Ovary (tissue), 9 donors: ENCODE measurements around the gene KCNJ10. TPM values are rescaled to one million over a fixed set of nuclear protein-coding genes. Genes with fewer than 3 reads are reported as not detected.
"Not testable (repeated sequence)": the region's sequence is repeated elsewhere in the genome, so short reads cannot be mapped to it uniquely, and the experiment has no call there.

Source experiments
- DNase-seq, 5 donors: peaks; one replicate each; pipeline ENCODE4 v3.0.0-alpha.2; 2019 to 2020
- H3K27ac ChIP-seq, 2 donors: fragments of 200-600 bp; one replicate each; pipeline versions ENCODE4 v1.5.1 to v1.8.0; 2019 to 2022
- H3K27me3 ChIP-seq: fragments of 200-600 bp; one replicate; pipeline ENCODE4 v1.8.0; 2022
- H3K36me3 ChIP-seq: fragments of 200-600 bp; sonication (generic); one replicate; pipeline ENCODE4 v1.5.1; 2019
- H3K4me1 ChIP-seq: one replicate; pipeline ENCODE4 v1.8.1; 2013; ENCODE audit warnings: mild to moderate bottlenecking, moderate library complexity; ENCODE audit not compliant: insufficient read depth
- H3K4me3 ChIP-seq: fragments of 200-600 bp; sonication (generic); one replicate; pipeline ENCODE4 v1.5.1; 2017
- H3K9me3 ChIP-seq, 2 donors: fragments of 200-600 bp in 1 of 2; sonication (generic) in 1 of 2; one replicate each; pipeline versions ENCODE4 v1.5.1 to v1.8.1; 2013 to 2019; ENCODE audit warnings: mild to moderate bottlenecking in 1 of 2, moderate library complexity in 1 of 2
- EP300 ChIP-seq: sonication (generic); formaldehyde crosslinking; IDR thresholded peaks from one replicate; pipeline ENCODE4 v1.6.1; 2017; ENCODE audit warnings: antibody characterized with exemption
- POLR2A ChIP-seq: fragments of 450-650 bp; IDR thresholded peaks from one replicate; pipeline ENCODE4 v1.6.1; 2017; ENCODE audit warnings: antibody characterized with exemption, mild to moderate bottlenecking, moderate library complexity
- WGBS, 3 donors: extraction: QIAGEN DNeasy Blood & Tissue Kit in 1 of 3; methylation state at CpG; one replicate each; pipeline versions ENCODE4 v1.1.5 to v1.1.7; 2013 to 2017; 5-methylcytosine and 5-hydroxymethylcytosine counted together
- intact Hi-C, 4 donors: fragments of 100-400 bp; cut with DNase I; formaldehyde crosslinking; loops; one replicate each; pipeline versions ENCODE4 v1.11.0 to v1.15.1; 2022 to 2023
- polyA plus RNA-seq, 2 donors: library from polyadenylated mRNA; stranded (reverse); fragments of 200-250 nt in 1 of 2; fragments of 350-450 nt in 1 of 2; fragmentation: Illumina TruSeq in 1 of 2; extraction: RNeasy Lipid Tissue Mini Kit (QIAGEN cat#74804) in 1 of 2; gene quantifications; one replicate each; pipeline ENCODE4 v1.2.3, GENCODE V29; 2013 to 2014
- total RNA-seq, 7 donors: library from RNA; depleted of rRNA in 2 of 7; stranded (reverse); fragments of >200 nt in 2 of 7; fragmentation: NEBNext Ultra II Directional in 3 of 7; extraction: Animal tissue kit (Norgen Biotek cat#: 25700) in 3 of 7; gene quantifications; one replicate each; pipeline versions ENCODE4 v1.1.0 to v1.2.4, GENCODE V29; 2016 to 2023
- TF ChIP-seq, protein P1 (sequence below), 3 donors: fragments of 450-650 bp in 2 of 3; fragments of 200-600 bp in 1 of 3; IDR thresholded peaks; one replicate each; pipeline versions ENCODE4 v1.5.1 to v1.8.0; 2016 to 2022; ENCODE audit warnings: antibody characterized with exemption in 3 of 3, mild to moderate bottlenecking in 1 of 3
- donor health status: DM: no; HTN: no; CAD: no; lungs with moderate emphysema.
- donor health status: DM: no; HTN: no; CAD: no.
- donor health status: Bipolar disorder and iron deficiency.
- donor health status: DM: yes; HTN: yes; CAD: no.
- donor health status: DM: no; HTN: no; CAD: no.
- donor health status: DM: yes; HTN: yes; CAD: no.

KCNJ10 gene
- total and polyA plus RNA-seq, 9 donors: 0.02 to 0.28 (median 0.17) TPM; not detected in 5

DNA sequence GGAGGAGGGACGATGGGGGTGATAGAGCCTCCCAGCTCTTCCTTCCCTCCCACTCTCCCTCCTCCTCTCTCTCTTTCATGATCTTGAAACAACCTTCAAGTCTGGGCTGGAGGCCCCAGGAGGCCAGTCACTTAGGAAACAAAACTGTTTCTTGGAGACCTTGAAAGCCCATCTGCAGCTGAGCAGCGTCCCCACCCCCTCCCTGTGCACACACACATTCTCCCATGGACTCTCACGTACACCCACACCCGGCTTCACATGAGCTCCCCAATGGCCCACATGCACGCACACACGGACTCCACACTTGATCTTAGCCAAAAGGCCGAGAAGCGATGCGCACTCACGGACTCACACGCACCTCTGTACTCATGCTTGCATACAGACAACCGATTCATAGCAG is 42.4 kb upstream of the KCNJ10 start:
- intact Hi-C loops: loop anchor here in 1 of 4 donors (10.0 kb wide), 1 partner anchor 82 kb away; the partner anchor contains the start of gene CASQ1
- H3K27me3 ChIP-seq: no peaks in the 10 kb centered on the region
- peak overlapping the region in 1 of 2 donors; percentile 55 for H3K27ac ChIP-seq
- no peak overlapping the region for H3K4me3 ChIP-seq
- TF ChIP-seq, protein P1, sequence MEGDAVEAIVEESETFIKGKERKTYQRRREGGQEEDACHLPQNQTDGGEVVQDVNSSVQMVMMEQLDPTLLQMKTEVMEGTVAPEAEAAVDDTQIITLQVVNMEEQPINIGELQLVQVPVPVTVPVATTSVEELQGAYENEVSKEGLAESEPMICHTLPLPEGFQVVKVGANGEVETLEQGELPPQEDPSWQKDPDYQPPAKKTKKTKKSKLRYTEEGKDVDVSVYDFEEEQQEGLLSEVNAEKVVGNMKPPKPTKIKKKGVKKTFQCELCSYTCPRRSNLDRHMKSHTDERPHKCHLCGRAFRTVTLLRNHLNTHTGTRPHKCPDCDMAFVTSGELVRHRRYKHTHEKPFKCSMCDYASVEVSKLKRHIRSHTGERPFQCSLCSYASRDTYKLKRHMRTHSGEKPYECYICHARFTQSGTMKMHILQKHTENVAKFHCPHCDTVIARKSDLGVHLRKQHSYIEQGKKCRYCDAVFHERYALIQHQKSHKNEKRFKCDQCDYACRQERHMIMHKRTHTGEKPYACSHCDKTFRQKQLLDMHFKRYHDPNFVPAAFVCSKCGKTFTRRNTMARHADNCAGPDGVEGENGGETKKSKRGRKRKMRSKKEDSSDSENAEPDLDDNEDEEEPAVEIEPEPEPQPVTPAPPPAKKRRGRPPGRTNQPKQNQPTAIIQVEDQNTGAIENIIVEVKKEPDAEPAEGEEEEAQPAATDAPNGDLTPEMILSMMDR (IDR thresholded peaks at IDR 0.05): no peak
- TF ChIP-seq POLR2A (no peak), EP300 (no peak)
- 39 to 55% (median 47%) methylated on average over 12 of the region's 12 CpGs for WGBS, 3 donors
- H3K9me3 ChIP-seq: no peaks in the 10 kb centered on the region
- peaks cover 20% of the 10 kb centered on the region for H3K4me1 ChIP-seq
- peak; percentile 42 to 77 (median 48) for DNase-seq
- H3K36me3 ChIP-seq: no peaks in the 10 kb centered on the region

DNA sequence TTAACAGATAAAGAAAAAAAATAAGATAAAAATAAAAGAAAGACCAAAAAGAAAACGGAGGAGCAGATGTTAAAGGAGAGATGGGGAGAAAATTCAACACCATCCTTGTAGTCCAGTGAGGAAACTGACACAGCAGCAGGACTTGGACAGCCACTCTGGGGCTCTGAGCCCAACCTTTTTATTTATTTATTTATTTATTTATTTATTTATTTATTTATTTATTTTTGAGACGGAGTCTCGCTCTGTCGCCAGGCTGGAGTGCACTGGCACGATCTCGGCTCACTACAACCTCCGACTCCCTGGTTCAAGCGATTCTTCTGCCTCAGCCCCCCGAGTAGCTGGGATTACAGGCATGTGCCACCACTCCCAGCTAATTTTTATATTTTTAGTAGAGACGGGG is 41.5 kb upstream of the KCNJ10 start:
- H3K4me3 ChIP-seq, H3K9me3 ChIP-seq, DNase-seq, H3K27me3 ChIP-seq, H3K36me3 ChIP-seq: not testable (repeated sequence)
- Histone ChIP-seq H3K4me1 (peaks cover 17% of the 10 kb centered on the region), H3K27ac (peak overlapping the region in 1 of 2 donors; percentile 55)
- WGBS, 3 donors: 87 to 90% (median 88%) methylated on average over 10 of the region's 10 CpGs
- intact Hi-C loops: loop anchor here in 1 of 4 donors (10.0 kb wide), 1 partner anchor 83 kb away; the partner anchor contains the start of gene CASQ1

DNA sequence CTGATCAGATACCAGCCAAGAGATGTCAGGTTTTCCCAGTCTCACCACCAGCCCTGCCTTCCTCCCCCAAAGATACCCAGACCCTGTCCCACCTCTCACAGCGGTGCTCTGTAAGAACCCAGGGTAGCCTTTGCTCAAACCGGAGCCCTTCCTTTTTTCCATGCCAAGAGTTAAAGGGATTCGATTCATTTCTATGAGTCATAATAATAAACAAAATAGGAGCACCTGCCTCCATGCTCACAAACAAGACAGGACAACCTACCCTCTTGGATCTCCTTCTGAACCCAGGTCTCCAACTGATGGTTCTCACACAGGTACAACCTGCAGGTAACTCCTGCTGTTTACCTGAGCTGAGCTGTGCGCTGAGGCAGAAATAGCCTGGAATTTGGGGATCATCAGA is 39.7 kb upstream of the KCNJ10 start:
- Histone ChIP-seq H3K27me3 (no peaks in the 10 kb centered on the region), H3K4me1 (peaks cover 15% of the 10 kb centered on the region), H3K27ac (no peak overlapping the region), H3K9me3 (no peaks in the 10 kb centered on the region), H3K4me3 (no peak overlapping the region), H3K36me3 (no peaks in the 10 kb centered on the region)
- WGBS, 3 donors: 29 to 38% (median 34%) methylated on average over 4 of the region's 4 CpGs
- DNase-seq: no peak
- TF ChIP-seq, protein P1 (IDR thresholded peaks at IDR 0.05): no peak
- TF ChIP-seq POLR2A (no peak), EP300 (no peak)
- intact Hi-C loops: loop anchor here in 3 of 4 donors (5.0 to 10.0 kb wide), 3 partner anchors 78 to 145 kb away; partner anchors contain the start of gene CASQ1 (in 2 of the 3)

DNA sequence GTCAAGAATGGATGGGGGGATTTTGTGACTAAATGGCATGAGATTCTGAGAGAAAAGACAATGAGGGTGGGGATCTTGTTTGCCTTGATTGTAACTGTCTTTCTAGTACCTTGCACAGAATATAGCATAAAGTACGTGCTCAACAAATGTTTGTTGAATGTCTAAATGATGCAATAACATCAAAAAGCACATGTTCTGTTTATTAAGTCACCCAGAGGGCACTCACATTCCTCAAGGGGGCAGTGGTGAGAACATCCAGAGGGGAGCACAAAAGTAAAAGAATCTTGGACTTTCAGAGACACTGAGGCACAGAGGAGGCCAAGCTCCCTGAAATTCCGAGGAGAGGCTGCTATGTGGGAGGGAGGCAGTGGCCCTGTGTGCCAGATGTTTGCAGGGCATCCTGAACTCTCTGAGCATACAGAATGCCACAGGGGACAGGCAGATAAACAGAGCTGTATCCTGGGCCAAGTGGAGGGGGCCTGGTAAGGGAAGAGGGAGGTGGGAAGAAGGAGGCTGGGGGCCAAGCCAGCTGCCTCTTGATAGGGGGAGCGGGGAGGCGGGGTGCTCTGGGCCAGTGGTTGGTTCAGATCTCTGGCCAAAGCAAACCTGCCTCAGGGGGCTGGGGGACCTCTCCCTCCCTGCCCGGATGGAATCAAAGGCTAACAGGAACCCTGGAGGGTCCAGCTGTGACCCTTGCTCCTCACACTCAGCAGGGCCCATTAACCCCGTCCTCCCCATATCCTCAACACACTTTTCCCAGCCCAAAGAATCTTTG is 39.1 kb upstream of the KCNJ10 start:
- Histone ChIP-seq H3K4me1 (peaks cover 16% of the 10 kb centered on the region), H3K4me3 (no peak overlapping the region), H3K9me3 (no peaks in the 10 kb centered on the region), H3K36me3 (no peaks in the 10 kb centered on the region), H3K27ac (no peak overlapping the region), H3K27me3 (no peaks in the 10 kb centered on the region)
- DNase-seq: peak in 2 of 5 donors; percentile 50 to 77
- WGBS, 3 donors: 12 to 18% (median 15%) methylated on average over 6 of the region's 6 CpGs
- TF ChIP-seq POLR2A (no peak), EP300 (no peak)
- TF ChIP-seq, protein P1 (IDR thresholded peaks at IDR 0.05): no peak
- intact Hi-C loops: loop anchor here in 3 of 4 donors (5.0 to 10.0 kb wide), 3 partner anchors 78 to 146 kb away; partner anchors contain the start of gene CASQ1 (in 1 of the 3)

DNA sequence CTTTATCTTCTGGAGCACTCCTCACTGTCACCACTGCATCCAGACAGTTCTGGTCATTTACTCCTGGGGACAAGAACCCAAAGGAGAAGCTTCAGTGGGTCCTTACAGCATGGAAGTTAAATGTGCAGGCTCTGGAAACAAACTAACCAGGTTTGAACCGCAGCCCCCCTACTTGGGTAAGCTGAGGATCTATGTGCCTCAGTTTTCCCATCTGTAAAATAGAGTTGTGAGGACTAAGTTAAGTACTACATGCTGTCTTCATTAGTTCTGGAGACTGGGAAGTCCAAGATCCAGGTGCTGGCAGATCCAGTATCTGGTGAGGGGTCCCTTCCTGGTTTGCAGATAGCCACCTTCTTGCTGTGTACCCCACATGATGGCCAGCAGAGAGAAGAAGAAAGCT is 37.6 kb upstream of the KCNJ10 start:
- Histone ChIP-seq H3K4me3 (no peak overlapping the region), H3K9me3 (no peaks in the 10 kb centered on the region), H3K27me3 (no peaks in the 10 kb centered on the region), H3K36me3 (no peaks in the 10 kb centered on the region), H3K27ac (no peak overlapping the region), H3K4me1 (peaks cover 18% of the 10 kb centered on the region)
- intact Hi-C loops: loop anchor here in 3 of 4 donors (5.0 to 10.0 kb wide), 3 partner anchors 80 to 147 kb away; partner anchors contain the start of gene CASQ1 (in 1 of the 3)
- 98 to 100% (median 100%) methylated on average over 1 of the region's 1 CpG for WGBS, 3 donors
- TF ChIP-seq, protein P1 (IDR thresholded peaks at IDR 0.05): no peak
- no peak for TF ChIP-seq POLR2A
- DNase-seq: no peak
